Neuronal stem cell (in vitro differentiated cells): Measurements from ENCODE around the gene GCGR.

Source experiments
- DNase-seq: peaks from one replicate; pipeline ENCODE4 v3.0.0-alpha.2; 2013; ENCODE audit warnings: low spot score
- H2AFZ ChIP-seq: one replicate; pipeline ENCODE4 v1.6.1; 2013; ENCODE audit warnings: mild to moderate bottlenecking, low read length, inconsistent platforms
- H2AK5ac ChIP-seq: 2 replicates; pipeline ENCODE4 v1.6.1; 2013; ENCODE audit warnings: low read depth, mild to moderate bottlenecking, inconsistent platforms, low read length, moderate library complexity, mixed read lengths
- H2BK120ac ChIP-seq: 2 replicates; pipeline ENCODE4 v1.6.1; 2013; ENCODE audit warnings: low read depth, mild to moderate bottlenecking, inconsistent platforms, low read length, moderate library complexity, mixed read lengths
- H2BK12ac ChIP-seq: one replicate; pipeline ENCODE4 v1.6.1; 2013; ENCODE audit warnings: low read length, inconsistent platforms
- H2BK15ac ChIP-seq: 2 replicates; pipeline ENCODE4 v1.6.1; 2013; ENCODE audit warnings: mild to moderate bottlenecking, low read length, inconsistent platforms, mixed read lengths
- H2BK5ac ChIP-seq: one replicate; pipeline ENCODE4 v1.6.1; 2013; ENCODE audit warnings: inconsistent platforms, mild to moderate bottlenecking, low read length, moderate library complexity
- H3K14ac ChIP-seq: one replicate; pipeline ENCODE4 v1.6.1; 2013; ENCODE audit warnings: low read length, inconsistent platforms
- H3K18ac ChIP-seq: 2 replicates; pipeline ENCODE4 v1.6.1; 2013; ENCODE audit warnings: low read length, inconsistent platforms
- H3K23ac ChIP-seq: 2 replicates; pipeline ENCODE4 v1.6.1; 2013; ENCODE audit warnings: low read depth, mild to moderate bottlenecking, mixed read lengths, low read length, inconsistent platforms; ENCODE audit not compliant: poor library complexity
- H3K27ac ChIP-seq: replicated peaks from 3 replicates; pipeline ENCODE4 v1.5.1; 2013; ENCODE audit warnings: low read length, inconsistent platforms
- H3K27me3 ChIP-seq, 3 experiments: 2 replicates each; pipeline ENCODE4 v1.6.1; 2013; ENCODE audit warnings: low read length in 3 of 3, mild to moderate bottlenecking in 2 of 3, inconsistent platforms in 1 of 3, low read depth in 1 of 3, mixed read lengths in 1 of 3, moderate library complexity in 1 of 3; ENCODE audit not compliant: control insufficient read depth in 3 of 3, insufficient read depth in 3 of 3
- H3K36me3 ChIP-seq, 2 donors: replicated peaks in 1 of 2; 2 replicates each; pipeline ENCODE4 v1.6.1; 2013; ENCODE audit warnings: low read length in 2 of 2; ENCODE audit not compliant: control insufficient read depth in 2 of 2, insufficient read depth in 2 of 2
- H3K4ac ChIP-seq: 2 replicates; pipeline ENCODE4 v1.6.1; 2013; ENCODE audit warnings: inconsistent platforms, mild to moderate bottlenecking, low read length, moderate library complexity
- H3K4me1 ChIP-seq, 2 donors: 1 replicate in 1 of 2; 2 replicates in 1 of 2; pipeline ENCODE4 v1.6.1; 2013; ENCODE audit warnings: low read length in 2 of 2, low read depth in 1 of 2; ENCODE audit not compliant: control insufficient read depth in 2 of 2, insufficient read depth in 1 of 2
- H3K4me2 ChIP-seq: one replicate; pipeline ENCODE4 v1.6.1; 2013; ENCODE audit warnings: mild to moderate bottlenecking, low read length, inconsistent platforms; ENCODE audit not compliant: insufficient read depth, poor library complexity, severe bottlenecking
- H3K4me3 ChIP-seq, 2 donors: 2 replicates each; pipeline ENCODE4 v1.5.1; 2013; ENCODE audit warnings: low read length in 2 of 2, mild to moderate bottlenecking in 2 of 2, inconsistent platforms in 1 of 2, moderate library complexity in 1 of 2
- H3K79me1 ChIP-seq: one replicate; pipeline ENCODE4 v1.6.1; 2013; ENCODE audit warnings: low read depth, mild to moderate bottlenecking, inconsistent platforms, low read length, moderate library complexity
- H3K9ac ChIP-seq: one replicate; pipeline ENCODE4 v1.6.1; 2013; ENCODE audit warnings: mild to moderate bottlenecking, low read depth, low read length, inconsistent platforms; ENCODE audit not compliant: poor library complexity
- H3K9me3 ChIP-seq, 2 donors: replicated peaks in 1 of 2; 2 replicates each; pipeline versions ENCODE3 to v1.6.1; 2013; ENCODE audit warnings: low read length in 2 of 2, mild to moderate bottlenecking in 2 of 2, inconsistent platforms in 1 of 2, low read depth in 1 of 2, mixed read lengths in 1 of 2, moderate library complexity in 1 of 2; ENCODE audit not compliant: control insufficient read depth in 2 of 2, insufficient read depth in 1 of 2
- H4K8ac ChIP-seq: one replicate; pipeline ENCODE4 v1.6.1; 2013; ENCODE audit warnings: low read depth, mild to moderate bottlenecking, inconsistent platforms, low read length, moderate library complexity
- H4K91ac ChIP-seq: one replicate; pipeline ENCODE4 v1.6.1; 2013; ENCODE audit warnings: low read length, low read depth, mild to moderate bottlenecking, inconsistent platforms; ENCODE audit not compliant: poor library complexity
- WGBS, 2 donors: extraction: QIAGEN DNeasy Blood & Tissue Kit; methylation state at CpG; one replicate each; pipeline ENCODE4 v1.1.7; 2013; ENCODE audit warnings: missing lambda C conversion rate in 2 of 2, mixed read lengths in 1 of 2; ENCODE audit not compliant: insufficient read length in 2 of 2, insufficient replicate concordance in 1 of 2; ENCODE audit errors: extremely low coverage in 2 of 2; 5-methylcytosine and 5-hydroxymethylcytosine counted together

The GCGR gene

DNA sequence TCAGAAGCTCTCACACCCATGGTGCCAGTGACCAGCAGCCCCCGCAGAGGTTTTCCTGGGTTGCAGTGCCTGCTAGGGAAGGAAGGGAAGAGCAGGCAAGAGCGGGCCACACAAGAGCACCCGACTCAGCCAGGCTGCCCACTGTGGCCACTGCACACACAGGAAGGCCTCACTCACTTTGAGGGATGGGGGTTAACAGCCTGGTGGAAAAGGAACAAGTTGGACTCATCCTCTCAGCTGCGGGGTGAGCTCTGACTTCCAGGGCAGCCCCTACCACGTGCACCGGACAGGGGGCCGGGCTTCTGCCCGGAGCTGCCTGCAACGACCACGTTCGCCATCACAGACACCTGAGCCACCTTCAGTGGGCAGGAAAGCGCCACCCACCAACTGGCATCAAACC, 48.3 kb downstream of the GCGR start:
- Histone ChIP-seq H3K27me3 (no peaks in the 10 kb centered on the region), H3K36me3 (peaks cover 43 to 75% of the 10 kb centered on the region in 2 donors), H2BK12ac (no peak overlapping the region), H3K4me1 (no peaks in the 10 kb centered on the region), H2AK5ac (no peak overlapping the region), H3K27ac (no peak overlapping the region), H3K4me3 (no peak overlapping the region), H3K18ac (no peak overlapping the region), H3K14ac (no peak overlapping the region), H4K91ac (no peak overlapping the region), H2BK120ac (no peak overlapping the region), H3K23ac (no peak overlapping the region), H2BK5ac (no peak overlapping the region), H3K79me1 (peaks cover 4% of the 10 kb centered on the region), H3K4ac (no peak overlapping the region), H3K9ac (no peak overlapping the region), H2AFZ (no peak overlapping the region), H4K8ac (no peak overlapping the region), H3K4me2 (no peak overlapping the region), H2BK15ac (no peak overlapping the region), H3K9me3 (no peaks in the 10 kb centered on the region)
- WGBS, 2 donors, result no CpG with 5 or more reads among the region's 12 CpGs
- DNase-seq, result no peak

DNA sequence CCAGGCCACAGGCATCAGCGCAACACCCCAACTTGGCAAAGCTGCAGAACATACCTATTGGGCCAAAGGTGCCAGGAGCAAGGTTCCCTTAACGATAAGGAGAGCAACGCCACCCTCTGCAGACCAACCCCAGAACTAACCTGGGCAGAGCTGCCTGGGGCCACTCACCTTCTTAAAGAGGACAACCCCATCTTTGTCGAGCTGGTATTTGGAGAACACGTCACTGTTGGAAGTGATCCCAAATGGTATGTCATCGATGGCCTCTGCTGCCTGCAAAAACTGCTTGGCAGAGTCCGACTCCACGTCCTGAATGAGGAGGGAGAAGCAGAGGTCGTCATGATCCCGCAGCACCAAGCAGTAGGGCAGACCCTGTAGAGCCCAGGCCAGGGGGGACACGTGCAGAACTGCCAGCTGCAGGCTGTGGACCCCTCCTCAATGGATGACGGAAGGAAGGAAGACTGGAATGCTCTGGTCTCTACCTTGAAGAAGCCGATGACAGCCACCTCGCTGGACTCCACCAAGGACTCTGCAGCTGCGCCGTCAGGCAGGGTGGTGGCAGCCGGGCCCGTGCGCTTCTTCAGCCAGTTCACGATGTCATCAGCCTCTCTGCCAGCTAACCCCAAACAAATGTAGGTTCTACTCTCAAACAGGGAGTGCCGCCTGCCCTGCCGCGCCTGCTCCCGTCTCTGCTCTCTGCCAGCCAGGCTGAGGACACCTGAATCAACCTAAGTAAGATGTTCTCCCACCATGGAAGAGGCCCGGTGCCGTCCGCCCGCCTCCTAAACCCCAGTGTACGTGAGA, 51.2 kb downstream of the GCGR start:
- Histone ChIP-seq H3K27me3 (no peaks in the 10 kb centered on the region), H3K9me3 (no peaks in the 10 kb centered on the region), H2BK12ac (no peak overlapping the region), H3K14ac (no peak overlapping the region), H3K18ac (no peak overlapping the region), H3K9ac (no peak overlapping the region), H2AFZ (no peak overlapping the region), H3K4ac (no peak overlapping the region), H2BK5ac (no peak overlapping the region), H2BK120ac (no peak overlapping the region), H3K36me3 (peaks cover 48 to 86% of the 10 kb centered on the region in 2 donors), H2BK15ac (no peak overlapping the region), H4K8ac (no peak overlapping the region), H3K23ac (no peak overlapping the region), H3K4me2 (no peak overlapping the region), H2AK5ac (no peak overlapping the region), H4K91ac (no peak overlapping the region), H3K27ac (no peak overlapping the region), H3K79me1 (peaks cover 20% of the 10 kb centered on the region), H3K4me3 (no peak overlapping the region), H3K4me1 (peaks cover 8 to 9% of the 10 kb centered on the region in 2 donors)
- no peak for DNase-seq
- WGBS, 2 donors, result no CpG with 5 or more reads among the region's 29 CpGs

DNA sequence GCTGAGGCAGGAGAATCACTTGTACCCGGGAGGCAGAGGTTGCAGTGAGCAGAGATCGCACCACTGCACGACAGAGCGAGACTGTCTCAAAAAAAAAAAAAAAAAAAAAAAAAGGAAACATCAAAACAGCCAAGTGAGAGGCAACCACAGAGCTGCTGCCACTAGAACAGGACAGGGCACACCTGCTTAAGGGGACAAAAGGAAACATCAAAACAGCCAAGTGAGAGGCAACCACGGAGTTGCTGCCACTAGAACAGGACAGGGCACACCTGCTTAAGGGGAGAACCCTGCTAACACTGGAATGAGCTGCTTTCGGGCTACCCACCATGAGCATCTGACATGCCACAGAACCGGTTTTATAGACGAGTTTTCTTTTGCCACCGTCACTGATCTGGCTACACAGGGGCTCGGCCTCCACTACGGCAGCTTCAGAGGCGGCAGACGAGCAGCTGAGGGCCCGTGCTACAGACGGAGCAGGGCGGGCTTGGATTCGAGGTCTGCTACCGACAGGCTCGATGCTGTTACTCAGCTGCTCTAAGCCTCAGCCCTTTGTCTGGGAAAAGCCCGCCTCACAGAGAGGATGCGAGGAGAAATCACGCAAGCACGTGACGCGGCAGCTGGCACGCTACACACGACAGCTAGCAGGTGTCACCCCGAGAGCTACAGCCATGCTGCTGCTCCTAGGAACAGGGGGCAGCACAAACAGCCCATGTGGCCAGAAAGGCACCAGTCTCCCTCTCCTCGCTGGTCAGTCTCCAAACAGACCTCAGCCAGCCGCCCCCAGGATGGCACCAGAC, 54.4 kb downstream of the GCGR start:
- Histone ChIP-seq H2BK120ac (no peak overlapping the region), H3K14ac (peak overlapping the region; percentile 32), H2BK15ac (no peak overlapping the region), H2AK5ac (no peak overlapping the region), H3K9me3 (no peaks in the 10 kb centered on the region), H3K4me2 (no peak overlapping the region), H3K27ac (no peak overlapping the region), H3K27me3 (no peaks in the 10 kb centered on the region), H4K8ac (no peak overlapping the region), H3K79me1 (peaks cover 20% of the 10 kb centered on the region), H3K4me3 (peak overlapping the region; percentile 21 to 79), H3K4me1 (peaks cover 8 to 11% of the 10 kb centered on the region in 2 donors), H2AFZ (no peak overlapping the region), H4K91ac (no peak overlapping the region), H3K18ac (no peak overlapping the region), H3K23ac (peak overlapping the region; percentile 13), H2BK12ac (no peak overlapping the region), H3K36me3 (peaks cover 35 to 70% of the 10 kb centered on the region in 2 donors), H3K9ac (peak overlapping the region; percentile 24), H2BK5ac (no peak overlapping the region), H3K4ac (no peak overlapping the region)
- no CpG with 5 or more reads among the region's 30 CpGs for WGBS, 2 donors
- no peak for DNase-seq
